ENCODE results near the gene POMC. TPM values are rescaled to one million over a fixed set of nuclear protein-coding genes. Genes with fewer than 3 reads are reported as not detected.

POMC gene
- total and polyA plus RNA-seq, 2 of the 4 experiments (the other 2 are of a cell fraction), result 0.17 TPM; not detected in 1

GRCh38 chr2:25190536-25190935 is 22.2 kb upstream of the POMC start:
- H2BK120ac ChIP-seq (ENCODE audit: low read depth, low read length), result no peak overlapping the region
- no peak overlapping the region for H3K4ac ChIP-seq (ENCODE audit: low read depth, low read length)
- ChIA-PET CTCF (no interaction called here), POLR2A (ENCODE audit: unreplicated experiment) (no interaction called here)
- no peak overlapping the region for H3K4me3 ChIP-seq (ENCODE audit: insufficient read depth, low read depth, low read length)
- no peak overlapping the region for H2AK5ac ChIP-seq (ENCODE audit: low read depth, low read length)
- dilution Hi-C loops (cut with HindIII; ENCODE audit: low sequenced_read_pairs, unreplicated experiment) (no loop called here), in situ Hi-C loops (cut with MboI; ENCODE audit: low sequenced_read_pairs) (loop anchor here (5.0 kb wide), 1 partner anchor 213 kb away; no protein-coding TSS in a partner anchor), intact Hi-C loops (cut with micrococcal nuclease) (loop anchor here (10.0 kb wide), 2 partner anchors 326 to 356 kb away; no protein-coding TSS in a partner anchor)
- no peaks in the 10 kb centered on the region for H3K36me3 ChIP-seq (ENCODE audit: control insufficient read depth, insufficient read depth, low read length)
- BruUV-seq (replicated peaks), result no TSS peak
- H3K23ac ChIP-seq (ENCODE audit: low read depth, low read length), result no peak overlapping the region
- no peak overlapping the region for H3K56ac ChIP-seq (ENCODE audit: extremely low read depth, insufficient read depth, low read length)
- TF ChIP-seq MXI1 (IDR thresholded peaks at IDR 0.05; ENCODE audit: borderline replicate concordance, low read depth, low read length) (no peak), CTCF (conservative IDR thresholded peaks at IDR 0.05; ENCODE audit: low read depth, low read length) (no peak), MAFK (IDR thresholded peaks at IDR 0.05; ENCODE audit: low read depth, low read length) (no peak), RFX5 (IDR thresholded peaks at IDR 0.05; ENCODE audit: low read depth, low read length) (no peak), SMC3 (IDR thresholded peaks at IDR 0.05; ENCODE audit: low read depth, low read length) (no peak), BHLHE40 (IDR thresholded peaks at IDR 0.05; ENCODE audit: low read depth, low read length) (no peak), NFE2L2 (IDR thresholded peaks at IDR 0.05; ENCODE audit: low read depth, low read length) (no peak), POLR2A (IDR thresholded peaks at IDR 0.05; ENCODE audit: low read depth, low read length) (no peak), FOS (IDR thresholded peaks at IDR 0.05; ENCODE audit: low read depth, low read length) (no peak), RAD21 (IDR thresholded peaks at IDR 0.05; ENCODE audit: low read length) (no peak), ELK1 (IDR thresholded peaks at IDR 0.05; ENCODE audit: borderline replicate concordance, low read depth, low read length) (no peak), CEBPB (IDR thresholded peaks at IDR 0.05; ENCODE audit: low read depth, low read length) (no peak), MAZ (IDR thresholded peaks at IDR 0.05; ENCODE audit: borderline replicate concordance, low read depth, low read length) (no peak), CHD1 (IDR thresholded peaks at IDR 0.05; ENCODE audit: low read depth, low read length) (no peak)
- H2BK15ac ChIP-seq (ENCODE audit: low read depth, low read length), result no peak overlapping the region
- no peak overlapping the region for H3K27ac ChIP-seq (ENCODE audit: insufficient read depth, low read length)
- no peak overlapping the region for H3K9ac ChIP-seq (ENCODE audit: low read depth, low read length)
- H3K9me3 ChIP-seq (ENCODE audit: control insufficient read depth, insufficient read depth, low read length), result no peaks in the 10 kb centered on the region
- no peak overlapping the region for H3K4me2 ChIP-seq (ENCODE audit: low read depth, low read length)
- H3K14ac ChIP-seq (replicated peaks; ENCODE audit: low read depth, low read length), result no peak overlapping the region
- H3K4me1 ChIP-seq (ENCODE audit: control insufficient read depth, insufficient read depth, low read length), result peaks cover 2% of the 10 kb centered on the region; the same call in 1 of the 2 replicates
- H4K20me1 ChIP-seq (ENCODE audit: insufficient read depth, low read length), result no peaks in the 10 kb centered on the region
- no CpG with 5 or more reads among the region's 5 CpGs for WGBS, 2 experiments (ENCODE audit: extremely low coverage in 2 of 2, insufficient read length in 1 of 2)
- no peak overlapping the region for H3K18ac ChIP-seq (ENCODE audit: low read depth, low read length)
- ATAC-seq (ENCODE audit: low read depth) (no peak), DNase-seq (no peak)
- no peaks in the 10 kb centered on the region; the same call in 1 of the 2 replicates for H3K9me1 ChIP-seq (ENCODE audit: insufficient read depth, low read length)
- H2AK9ac ChIP-seq (replicated peaks; ENCODE audit: low read depth, low read length, poor library complexity), result no peak overlapping the region
- no peak overlapping the region for H2BK20ac ChIP-seq (ENCODE audit: low read depth, low read length)
- no peak overlapping the region for H2AFZ ChIP-seq (replicated peaks; ENCODE audit: low read length, poor library complexity)
- no peak overlapping the region for H2BK5ac ChIP-seq (ENCODE audit: low read depth, low read length, poor library complexity, severe bottlenecking)
- peaks cover 10% of the 10 kb centered on the region for H3K27me3 ChIP-seq (ENCODE audit: control insufficient read depth, insufficient read depth, low read length)
- no peaks in the 10 kb centered on the region for H3K79me1 ChIP-seq (ENCODE audit: low read depth in 1 of 2, low read length in 2 of 2)
- no peak overlapping the region for H4K5ac ChIP-seq (ENCODE audit: low read depth, low read length)
- no peak overlapping the region for H4K8ac ChIP-seq (ENCODE audit: low read depth in 2 of 2, low read length in 2 of 2)
- H4K91ac ChIP-seq (ENCODE audit: insufficient read depth, low read depth, low read length), result no peak overlapping the region
